ENCODE results near the gene RUFY1.

- TF ChIP-seq CTCF (conservative IDR thresholded peaks at IDR 0.05; ENCODE audit: low read length), result no peak
- no peak for TF ChIP-seq EZH2phosphoT487 (IDR thresholded peaks at IDR 0.05; ENCODE audit: borderline replicate concordance, low read depth, low read length)
Observed at GRCh38 chr5:179542170-179542569, 8.2 kb upstream of the RUFY1 start.

All from OCI-LY7 (cell line).